Activated T-helper 1 cell treated with Interleukin-2 at 50 U/mL for 16 hours (primary cell): Measurements from ENCODE around the gene BDKRB1.
"Not testable (repeated sequence)": the region's sequence is repeated elsewhere in the genome, so short reads cannot be mapped to it uniquely, and the experiment has no call there.

ENCODE experiments used
- DNase-seq: peaks from one replicate; pipeline ENCODE4 v3.0.0-alpha.2; 2020; ENCODE audit warnings: low read depth

BDKRB1 gene

GRCh38 chr14:96235426-96235825 is 20.6 kb upstream of the BDKRB1 start:
- DNase-seq, result no peak

- DNase-seq, result no peak
Observed at GRCh38 chr14:96237641-96238040, 18.4 kb upstream of the BDKRB1 start.

GRCh38 chr14:96238676-96239265 is 17.2 kb upstream of the BDKRB1 start:
- no peak for DNase-seq

GRCh38 chr14:96239711-96240141 is 16.3 kb upstream of the BDKRB1 start:
- no peak for DNase-seq

GRCh38 chr14:96240641-96241040 is 15.4 kb upstream of the BDKRB1 start:
- no peak for DNase-seq

GRCh38 chr14:96242126-96242525 is 13.9 kb upstream of the BDKRB1 start:
- no peak for DNase-seq

- DNase-seq, result no peak
Observed at GRCh38 chr14:96243785-96244184, 12.2 kb upstream of the BDKRB1 start.

GRCh38 chr14:96245074-96245473 is 10.9 kb upstream of the BDKRB1 start:
- not testable (repeated sequence) for DNase-seq

GRCh38 chr14:96245710-96246538 is 10.1 kb upstream of the BDKRB1 start:
- no peak for DNase-seq

- DNase-seq, result no peak
Observed at GRCh38 chr14:96246539-96246847, 9.5 kb upstream of the BDKRB1 start.

- DNase-seq, result no peak
Observed at GRCh38 chr14:96247031-96247430, 9.0 kb upstream of the BDKRB1 start.

- DNase-seq, result no peak
Observed at GRCh38 chr14:96249029-96249428, 7.0 kb upstream of the BDKRB1 start.

GRCh38 chr14:96250485-96250884 is 5.5 kb upstream of the BDKRB1 start:
- DNase-seq, result no peak

GRCh38 chr14:96251656-96252155 is 4.3 kb upstream of the BDKRB1 start:
- DNase-seq, result no peak

GRCh38 chr14:96252323-96252998 is 3.5 kb upstream of the BDKRB1 start:
- DNase-seq, result no peak

- no peak for DNase-seq
Observed at GRCh38 chr14:96252999-96253539, 2.9 kb upstream of the BDKRB1 start.

GRCh38 chr14:96254687-96255086 is 1.3 kb upstream of the BDKRB1 start:
- DNase-seq, result no peak

- DNase-seq, result no peak
Observed at GRCh38 chr14:96256407-96256806, 397 bp downstream of the BDKRB1 start.

- no peak for DNase-seq
Observed at GRCh38 chr14:96257056-96257455, 1.0 kb downstream of the BDKRB1 start.

- DNase-seq, result no peak
Observed at GRCh38 chr14:96257900-96258299, 1.9 kb downstream of the BDKRB1 start.

GRCh38 chr14:96260341-96260821 is 4.4 kb downstream of the BDKRB1 start:
- no peak for DNase-seq

GRCh38 chr14:96261053-96261452 is 5.0 kb downstream of the BDKRB1 start:
- DNase-seq, result no peak
